ENCODE measurements around the gene ANGPT4. TPM values are rescaled to one million over a fixed set of nuclear protein-coding genes. Genes with fewer than 3 reads are reported as not detected.

Gene ANGPT4
- total and polyA plus RNA-seq, 2 of the 8 experiments (the other 6 are each of a cell fraction or from before 2014, with no cell fraction given): 0.07 to 0.33 TPM

DNA sequence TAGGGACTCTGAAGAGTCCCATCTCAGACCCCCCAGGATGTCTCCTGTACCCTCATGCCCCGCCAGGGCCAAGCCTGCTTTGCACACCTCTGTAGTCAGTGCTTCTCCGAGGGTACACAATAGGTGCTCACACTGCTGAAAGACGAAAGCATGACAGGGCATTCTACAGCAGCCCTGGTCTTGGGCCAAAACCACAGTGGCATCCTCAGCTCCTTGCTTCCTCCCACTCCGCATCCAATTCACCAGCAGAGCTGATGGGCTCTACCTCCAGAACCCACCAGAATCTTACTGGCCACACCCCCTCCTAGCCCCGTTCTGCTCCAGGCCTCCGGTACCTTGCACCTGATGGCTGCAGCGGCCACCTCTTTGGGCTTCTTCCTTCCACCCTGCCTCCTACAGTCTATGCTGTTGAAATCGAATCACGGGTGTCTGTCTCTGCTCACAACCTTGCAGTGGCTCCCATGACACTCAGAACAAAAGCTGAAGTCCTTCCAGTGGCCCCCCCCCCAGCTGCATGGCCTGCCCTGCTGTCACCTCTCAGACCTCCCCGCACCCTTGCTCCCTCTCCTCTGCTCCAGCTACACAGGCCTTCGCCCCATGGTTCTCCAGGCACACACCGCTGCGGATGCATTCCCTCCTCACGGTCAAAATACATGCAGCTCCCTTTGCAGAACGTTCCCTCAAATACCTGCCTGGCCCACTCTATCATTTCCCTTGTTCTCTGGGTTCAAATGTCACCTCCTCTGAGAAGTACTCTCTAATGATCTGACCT is 1.2 kb downstream of the ANGPT4 start (continued):
- no peak for TF ChIP-seq CHD7 (IDR thresholded peaks at IDR 0.05; ENCODE audit: insufficient replicate concordance, low read length)
- no peak for TF ChIP-seq TEAD4 (IDR thresholded peaks at IDR 0.05; ENCODE audit: low read depth, low read length)
- no peak for TF ChIP-seq NANOG (IDR thresholded peaks at IDR 0.05; ENCODE audit: insufficient read depth, low read depth, low read length, poor library complexity, severe bottlenecking)
- TF ChIP-seq POU5F1 (IDR thresholded peaks at IDR 0.05; ENCODE audit: low read depth, low read length): no peak
- TF ChIP-seq ZNF274 (IDR thresholded peaks at IDR 0.05; ENCODE audit: borderline replicate concordance, extremely low read depth, low read length): no peak
- TF ChIP-seq, protein P1, sequence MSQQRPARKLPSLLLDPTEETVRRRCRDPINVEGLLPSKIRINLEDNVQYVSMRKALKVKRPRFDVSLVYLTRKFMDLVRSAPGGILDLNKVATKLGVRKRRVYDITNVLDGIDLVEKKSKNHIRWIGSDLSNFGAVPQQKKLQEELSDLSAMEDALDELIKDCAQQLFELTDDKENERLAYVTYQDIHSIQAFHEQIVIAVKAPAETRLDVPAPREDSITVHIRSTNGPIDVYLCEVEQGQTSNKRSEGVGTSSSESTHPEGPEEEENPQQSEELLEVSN (IDR thresholded peaks at IDR 0.05): no peak
- TF ChIP-seq BRCA1 (IDR thresholded peaks at IDR 0.05; ENCODE audit: low read depth, low read length): no peak
- TF ChIP-seq USF2 (IDR thresholded peaks at IDR 0.05; ENCODE audit: low read length): no peak
